Activated T-cell treated with anti-CD3 and anti-CD28 coated beads, Interleukin-2, amount 50 U/mL, for 1 hour (primary cell): ENCODE data around the gene BAZ1B.
"Not testable (repeated sequence)": the region's sequence is repeated elsewhere in the genome, so short reads cannot be mapped to it uniquely, and the experiment has no call there.

ENCODE experiments used
- DNase-seq: peaks from one replicate; pipeline ENCODE4 v3.0.0-alpha.2; 2020

BAZ1B gene

GRCh38 chr7:73503229-73503628 lies 18.9 kb downstream of the BAZ1B start:
- no peak for DNase-seq

GRCh38 chr7:73496626-73497025 lies 25.5 kb downstream of the BAZ1B start:
- DNase-seq: no peak

DNA sequence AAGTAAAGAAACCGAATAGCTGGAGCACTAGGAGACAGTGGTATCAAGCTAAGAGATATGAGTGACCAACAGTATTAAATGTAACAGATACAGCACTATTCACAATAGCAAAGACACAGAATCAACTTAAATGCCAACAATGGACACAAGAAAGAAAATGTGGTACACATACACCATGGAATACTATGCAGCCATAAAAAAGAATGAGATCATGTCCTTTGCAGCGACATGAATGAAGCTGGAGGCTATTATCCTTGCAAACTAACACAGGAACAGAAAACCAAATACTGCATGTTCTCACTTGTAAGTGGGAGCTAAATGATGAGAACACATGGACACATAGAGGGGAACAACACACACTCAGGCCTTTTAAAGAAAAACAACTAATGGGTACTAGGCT lies 26.6 kb downstream of the BAZ1B start:
- DNase-seq: not testable (repeated sequence)

- DNase-seq: no peak
These were observed 32.1 kb downstream of the BAZ1B start for GRCh38 chr7:73489976-73490375.

GRCh38 chr7:73487486-73487885 lies 34.6 kb downstream of the BAZ1B start:
- DNase-seq: no peak

DNA sequence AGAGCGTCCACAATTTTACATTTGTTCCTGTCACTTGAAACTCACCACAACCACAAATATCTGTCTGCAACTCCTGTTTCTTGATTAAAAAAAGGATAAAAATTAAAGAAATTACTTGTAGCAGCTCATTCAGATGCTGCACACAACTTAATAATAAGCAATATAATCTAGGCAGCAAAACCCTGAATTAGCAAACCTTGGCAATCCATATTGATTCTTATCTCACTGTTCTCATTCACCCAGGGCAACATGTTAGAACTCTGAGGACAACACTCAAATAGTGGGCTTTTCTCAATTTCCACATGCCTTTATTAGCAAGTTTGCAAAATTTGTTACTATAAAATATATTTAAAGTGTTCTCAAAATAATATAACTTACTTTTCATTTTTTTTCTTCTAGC lies 38.9 kb downstream of the BAZ1B start:
- DNase-seq: no peak

DNA sequence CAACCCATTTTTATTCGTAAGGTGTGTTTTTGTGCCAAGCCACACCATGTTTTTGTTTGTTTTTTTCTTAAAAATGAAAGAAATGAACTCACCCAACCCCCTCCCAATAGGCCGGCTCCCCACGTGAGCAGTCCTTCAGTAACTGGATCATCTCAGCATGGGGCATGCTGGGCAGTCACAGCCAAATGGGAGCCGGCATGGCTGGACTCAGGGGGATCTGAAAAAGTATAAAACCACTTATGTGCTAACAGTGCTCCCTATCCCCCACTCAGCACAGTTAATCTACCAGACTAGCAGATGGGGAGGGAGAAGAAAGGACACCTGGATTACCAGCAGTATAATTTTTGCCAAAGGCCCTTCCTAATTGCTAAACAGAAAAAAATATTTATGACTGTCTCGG lies 39.3 kb downstream of the BAZ1B start:
- no peak for DNase-seq

DNA sequence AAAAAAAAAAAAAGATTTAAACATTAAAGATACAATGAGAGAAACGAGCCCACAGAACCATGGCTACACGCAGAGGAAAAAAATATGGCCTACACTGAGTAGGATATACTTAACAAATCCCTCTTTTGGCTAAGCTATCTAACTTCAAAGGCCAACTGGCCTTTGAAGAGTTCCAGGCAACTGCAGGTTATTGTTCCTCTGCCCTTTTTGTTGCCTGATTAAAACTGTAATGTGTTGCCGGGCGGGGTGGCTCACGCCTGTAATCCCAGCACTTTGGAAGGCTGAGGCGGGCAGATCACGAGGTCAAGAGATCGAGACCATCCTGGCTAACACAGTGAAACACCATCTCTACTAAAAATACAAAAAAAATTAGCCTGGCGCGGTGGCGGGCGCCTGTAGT lies 40.6 kb downstream of the BAZ1B start:
- DNase-seq: not testable (repeated sequence)

DNA sequence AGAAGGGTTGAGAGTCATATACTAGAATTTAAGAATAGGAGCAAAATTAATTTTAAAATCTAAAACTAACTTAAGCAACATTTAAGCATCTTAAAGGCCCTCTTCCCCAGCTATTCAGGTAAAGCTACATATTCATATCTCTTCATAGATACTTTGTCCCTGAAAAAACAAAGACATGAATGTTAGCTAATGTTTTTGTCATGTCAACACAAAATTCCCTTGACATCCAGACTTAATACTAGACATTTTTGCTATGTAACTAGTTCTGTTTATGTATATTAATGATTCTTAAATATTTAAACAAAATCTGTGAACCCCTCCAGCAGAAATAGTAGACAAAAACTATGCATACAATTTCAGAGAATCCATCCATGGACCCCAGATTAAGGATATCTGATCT lies 43.5 kb downstream of the BAZ1B start:
- no peak for DNase-seq

GRCh38 chr7:73477376-73477775 lies 44.7 kb downstream of the BAZ1B start:
- no peak for DNase-seq

DNA sequence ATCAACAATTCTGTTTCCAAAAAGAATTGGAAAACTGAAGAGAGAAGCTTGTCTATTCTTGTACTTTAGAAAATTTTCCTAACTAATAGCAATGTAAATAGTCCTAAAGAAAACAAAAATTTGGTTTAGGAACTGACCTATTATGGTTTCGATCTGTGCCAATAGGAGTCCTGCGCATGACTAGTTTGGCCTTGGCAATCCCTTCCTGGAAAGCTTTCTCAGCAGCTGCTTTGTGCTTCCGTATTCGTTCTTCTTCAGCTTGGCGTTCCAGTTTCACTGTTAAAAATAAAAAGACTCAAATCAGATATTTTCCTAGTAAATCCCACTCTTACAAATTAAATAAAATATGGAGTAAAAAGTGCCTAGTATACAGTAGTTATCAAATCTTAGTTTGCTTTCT lies 51.9 kb downstream of the BAZ1B start:
- no peak for DNase-seq

DNA sequence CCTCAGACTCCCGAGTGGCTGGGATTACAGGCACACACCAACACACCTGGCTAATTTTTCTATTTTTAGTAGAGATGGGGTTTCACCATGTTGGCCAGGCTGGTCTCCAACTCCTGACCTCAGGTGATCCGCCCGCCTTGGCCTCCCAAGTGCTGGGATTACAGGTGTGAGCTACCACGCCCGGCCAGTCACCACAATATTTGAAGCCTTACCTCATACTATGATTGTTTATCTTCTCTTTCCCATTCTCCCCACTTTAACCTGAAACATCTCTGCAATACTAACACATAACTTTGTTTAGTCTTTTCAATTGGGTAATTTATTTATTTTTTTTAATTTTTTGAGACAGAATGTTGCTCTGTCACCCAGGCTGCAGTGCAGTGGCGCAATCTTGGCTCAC lies 55.0 kb downstream of the BAZ1B start:
- DNase-seq: not testable (repeated sequence)

DNA sequence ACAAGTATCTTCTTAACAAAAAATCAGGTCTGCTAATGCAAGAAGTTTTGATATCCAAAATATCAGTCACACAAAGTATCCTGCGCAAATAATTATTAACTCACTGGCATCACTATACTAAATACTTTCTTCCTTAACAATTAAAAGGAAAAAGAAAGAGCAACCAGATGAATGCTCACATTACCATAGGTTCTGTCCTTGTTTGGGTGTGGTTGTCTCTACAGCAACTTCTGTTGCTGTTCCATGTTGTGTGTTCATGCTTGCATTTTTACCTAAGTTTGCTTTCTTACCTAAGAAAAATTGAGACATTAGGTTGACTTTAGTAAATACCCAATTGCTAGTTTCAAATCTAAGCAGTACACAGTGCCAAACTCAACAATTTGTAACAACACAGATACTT lies 56.0 kb downstream of the BAZ1B start:
- DNase-seq: no peak

DNA sequence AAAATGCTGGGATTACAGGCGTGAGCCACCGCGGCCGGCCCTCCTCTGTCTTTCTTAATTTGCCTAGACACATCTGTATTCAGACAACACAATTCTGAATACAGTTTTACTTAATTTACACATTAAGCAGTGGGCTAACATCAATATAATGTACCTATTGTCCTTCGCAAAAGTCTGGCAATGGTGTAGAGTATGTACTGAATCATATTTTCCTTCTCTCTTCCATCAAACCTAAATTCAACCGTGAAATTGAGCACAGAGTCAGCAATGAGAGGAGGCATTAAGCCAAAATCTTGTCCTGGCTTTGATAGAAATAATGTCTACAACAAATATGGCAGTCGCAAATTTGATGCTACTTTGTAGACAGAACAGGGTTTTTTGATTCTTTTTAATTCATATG lies 58.1 kb downstream of the BAZ1B start:
- no peak for DNase-seq

GRCh38 chr7:73463260-73463659 lies 58.8 kb downstream of the BAZ1B start:
- DNase-seq: no peak

GRCh38 chr7:73461782-73462285 lies 60.3 kb downstream of the BAZ1B start:
- DNase-seq: no peak

DNA sequence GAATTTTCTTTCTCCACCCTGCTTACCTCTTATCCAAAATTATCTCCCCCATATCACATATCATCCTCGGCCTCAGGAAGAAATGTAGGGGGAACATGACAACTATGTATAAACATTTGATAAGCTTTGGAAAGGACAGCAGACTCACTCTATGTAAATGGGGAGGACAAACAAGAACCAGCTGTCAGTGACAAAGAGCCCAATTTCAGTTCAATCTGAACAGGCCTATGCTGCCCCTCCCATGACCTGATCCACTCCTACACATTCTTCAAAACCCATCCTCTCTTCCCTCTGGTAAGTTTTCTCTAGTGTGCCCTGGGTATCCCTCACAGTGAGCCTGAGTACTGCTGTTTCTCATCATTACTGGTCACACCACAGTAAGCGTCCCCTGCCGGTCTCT lies 67.7 kb downstream of the BAZ1B start:
- DNase-seq: no peak

GRCh38 chr7:73452999-73453635 lies 69.0 kb downstream of the BAZ1B start:
- no peak for DNase-seq

DNA sequence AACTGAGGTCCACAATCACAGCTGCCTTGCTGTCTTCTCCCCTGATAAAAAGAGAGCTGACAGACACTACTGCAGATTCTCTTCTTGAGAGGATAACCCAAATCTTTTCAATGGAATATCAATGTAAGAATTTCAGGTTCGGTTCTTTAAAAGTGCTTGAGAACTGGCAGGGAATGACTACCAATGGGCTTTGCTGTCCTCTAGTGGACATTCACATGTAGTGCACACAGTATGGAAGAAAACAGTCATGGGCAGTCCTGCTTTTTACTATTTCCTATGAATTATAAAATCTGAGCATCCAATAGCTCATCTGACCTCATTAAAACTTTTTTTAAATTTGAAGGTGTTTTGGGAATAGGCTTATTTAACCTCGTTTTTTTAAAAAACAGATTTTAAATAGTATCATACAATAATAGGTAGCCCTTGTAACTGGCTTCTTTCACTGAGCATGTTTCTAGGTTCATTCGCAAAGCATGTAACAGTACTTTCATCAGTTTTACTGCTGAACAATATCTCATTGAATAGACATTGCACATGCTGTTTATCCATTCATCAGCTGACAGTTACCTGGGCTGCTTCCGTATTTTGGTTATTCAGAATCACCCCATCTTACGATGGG lies 70.2 kb downstream of the BAZ1B start:
- DNase-seq: no peak

DNA sequence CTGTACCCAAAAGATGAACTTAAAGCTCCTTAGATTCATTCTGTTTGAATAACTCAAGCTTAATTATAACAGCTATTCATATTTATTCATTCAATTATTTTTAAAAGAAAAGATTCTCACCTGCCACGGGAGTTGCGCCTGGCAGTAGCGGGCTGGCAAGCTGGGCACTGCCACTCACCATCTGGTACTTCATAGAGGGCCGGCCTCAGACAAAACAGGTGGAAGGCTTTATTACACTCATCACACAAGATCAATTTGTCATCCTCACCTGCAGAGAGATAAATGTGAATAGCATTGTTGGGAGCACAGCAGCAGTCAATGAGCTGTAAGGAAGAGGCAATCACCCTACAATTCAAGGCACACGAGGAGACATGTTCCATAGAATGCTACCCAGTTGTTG lies 72.7 kb downstream of the BAZ1B start:
- DNase-seq: no peak

- DNase-seq: no peak
These were observed 73.5 kb downstream of the BAZ1B start for GRCh38 chr7:73448609-73449008.

DNA sequence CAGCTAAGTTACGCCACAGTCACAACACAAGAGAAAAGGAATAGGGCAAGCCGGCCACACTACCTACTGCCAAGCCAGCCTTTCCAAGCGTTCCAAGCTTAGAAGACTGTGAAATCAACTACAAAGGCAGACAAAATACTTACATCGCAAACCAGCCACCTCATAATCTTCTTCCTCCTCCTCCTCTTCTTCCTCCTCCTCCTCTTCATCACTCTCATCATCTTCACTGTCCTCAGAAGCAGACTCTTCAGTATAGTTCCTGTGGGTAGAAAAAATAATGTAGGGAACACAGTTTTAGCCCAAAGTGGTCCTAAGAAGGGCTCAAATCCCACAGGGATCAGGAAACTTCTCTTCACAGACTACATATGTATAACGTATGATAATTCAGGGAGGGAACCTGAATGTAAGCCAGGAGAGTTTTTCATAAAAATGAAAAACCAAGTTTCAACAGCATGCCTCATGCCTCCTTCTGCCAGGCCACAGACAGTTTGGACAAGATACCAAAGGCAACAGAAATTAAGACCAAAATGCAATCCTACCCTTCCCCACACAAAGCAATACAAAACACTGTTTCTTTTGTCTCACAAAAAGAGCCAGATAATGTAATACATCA lies 74.9 kb downstream of the BAZ1B start:
- DNase-seq: no peak

- no peak for DNase-seq
These were observed 75.4 kb downstream of the BAZ1B start for GRCh38 chr7:73446682-73447081.

GRCh38 chr7:73443548-73444255 lies 78.4 kb downstream of the BAZ1B start:
- DNase-seq: no peak
